GM19438 (cell line): ENCODE data around the gene MGRN1.

Experiments used
- ATAC-seq: cut with Tn5 transposase; IDR thresholded peaks from one replicate; pipeline ENCODE4 v1.9.1; 2021; ENCODE audit warnings: low read depth; ENCODE audit not compliant: unreplicated experiment

MGRN1 gene

DNA sequence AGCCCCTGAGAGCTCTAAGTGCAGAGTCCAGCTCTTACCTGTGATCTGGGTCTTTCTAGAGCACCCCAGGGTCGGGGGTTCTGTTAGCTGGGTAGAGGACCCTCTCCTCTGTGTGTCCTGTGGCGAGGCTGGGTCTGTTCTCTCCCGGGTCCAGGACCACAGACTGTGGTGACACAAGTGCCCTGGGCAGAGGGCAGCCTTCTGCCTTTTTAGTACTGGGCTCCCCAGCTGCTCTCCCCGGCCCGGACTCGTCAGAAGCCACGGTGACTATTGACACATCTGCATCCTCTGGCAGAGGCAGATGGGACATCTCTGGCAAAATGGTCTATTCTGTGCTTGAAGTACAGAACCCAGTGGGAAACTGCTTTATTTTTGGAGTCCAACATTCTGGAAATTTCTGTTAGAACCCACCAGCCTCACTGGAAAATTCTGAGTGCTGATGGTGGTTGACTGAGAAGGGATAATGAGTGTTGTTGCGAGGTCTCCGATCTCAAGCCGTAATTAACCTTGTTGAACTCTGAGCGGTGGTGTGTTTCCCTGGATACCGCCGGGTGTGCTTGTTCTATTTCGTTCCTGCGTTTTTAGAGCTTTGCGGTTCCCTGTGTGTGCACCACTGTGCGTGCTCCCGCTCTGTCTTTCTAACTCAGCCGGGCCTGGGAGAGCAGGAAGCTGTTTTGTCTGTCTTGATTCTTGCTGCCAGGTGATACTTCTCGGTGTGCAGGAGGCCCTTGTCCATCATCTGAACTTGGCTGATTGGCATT, 42.8 kb downstream of the MGRN1 start:
- no peak for ATAC-seq

DNA sequence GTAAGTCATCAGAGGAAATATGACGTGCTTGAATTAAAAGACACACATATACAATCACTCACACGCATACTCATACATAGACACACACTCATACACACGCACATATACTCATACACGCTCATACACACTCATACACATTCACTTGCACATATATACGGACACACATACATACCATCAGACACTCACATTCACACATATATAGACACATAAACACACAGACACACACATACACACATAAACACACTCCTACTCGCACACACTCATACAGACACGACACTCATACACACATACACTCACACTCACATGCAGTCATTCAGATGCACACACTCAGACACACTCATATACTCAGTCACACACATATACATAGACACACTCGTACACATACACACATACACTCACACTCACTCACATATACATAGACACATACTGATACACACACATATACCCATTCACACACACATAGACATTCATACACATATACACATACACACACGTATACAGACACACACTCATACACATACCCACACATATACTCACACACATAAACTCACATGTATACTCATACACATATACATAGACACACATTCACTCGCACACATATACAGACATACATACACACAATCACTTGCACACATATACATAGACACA, 43.8 kb downstream of the MGRN1 start:
- no peak for ATAC-seq

- no peak for ATAC-seq
Measured at GRCh38 chr16:4673387-4674046, 48.9 kb downstream of the MGRN1 start.

GRCh38 chr16:4674926-4675530, 50.4 kb downstream of the MGRN1 start:
- no peak for ATAC-seq

GRCh38 chr16:4675864-4676786, 51.5 kb downstream of the MGRN1 start:
- no peak for ATAC-seq

- ATAC-seq = no peak
Measured at GRCh38 chr16:4676831-4677230, 52.2 kb downstream of the MGRN1 start.

- ATAC-seq = no peak
Measured at GRCh38 chr16:4677390-4677789, 52.8 kb downstream of the MGRN1 start.

- ATAC-seq = no peak
Measured at GRCh38 chr16:4677994-4678393, 53.4 kb downstream of the MGRN1 start.

- no peak for ATAC-seq
Measured at GRCh38 chr16:4678596-4678995, 54.0 kb downstream of the MGRN1 start.

- no peak for ATAC-seq
Measured at GRCh38 chr16:4679156-4679849, 54.7 kb downstream of the MGRN1 start.

DNA sequence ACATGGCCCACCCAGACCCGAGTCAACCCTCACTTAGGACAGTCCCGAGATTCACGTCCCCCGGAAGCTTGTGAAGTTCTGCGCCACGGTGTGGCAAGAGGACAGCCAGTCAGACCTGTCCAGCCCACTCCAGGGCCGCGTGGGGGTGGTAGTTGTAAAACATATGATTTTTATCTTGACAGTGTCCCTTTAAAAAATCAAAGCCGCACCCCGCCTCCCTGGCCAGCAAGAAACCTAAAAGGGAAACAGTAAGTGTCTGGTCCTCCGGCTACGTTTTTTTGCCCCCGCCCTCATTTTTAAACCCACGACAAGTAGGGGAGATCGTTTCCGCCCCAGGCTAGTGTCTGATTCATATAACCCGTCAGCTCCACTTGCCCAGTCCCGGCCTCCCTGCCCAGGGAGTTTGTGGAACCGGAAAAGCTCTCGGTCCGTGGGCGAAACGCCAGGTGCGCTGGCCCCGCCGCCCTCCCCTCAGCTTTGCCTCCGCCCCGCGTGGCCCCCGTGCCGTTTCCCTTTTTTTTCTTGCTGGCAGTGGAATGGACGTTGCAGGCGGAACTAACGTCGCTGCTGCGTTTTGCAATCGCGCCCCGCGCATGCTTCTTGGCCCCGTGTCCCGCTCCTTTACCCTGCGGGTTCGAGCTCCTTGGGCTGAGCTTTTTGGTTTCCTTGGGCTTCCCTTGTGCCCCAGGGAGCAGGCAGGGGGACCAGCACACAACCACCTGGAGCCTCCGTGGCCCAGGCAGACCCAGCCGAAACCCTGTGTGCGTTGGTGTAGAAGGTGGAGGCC, 55.4 kb downstream of the MGRN1 start:
- no peak for ATAC-seq

DNA sequence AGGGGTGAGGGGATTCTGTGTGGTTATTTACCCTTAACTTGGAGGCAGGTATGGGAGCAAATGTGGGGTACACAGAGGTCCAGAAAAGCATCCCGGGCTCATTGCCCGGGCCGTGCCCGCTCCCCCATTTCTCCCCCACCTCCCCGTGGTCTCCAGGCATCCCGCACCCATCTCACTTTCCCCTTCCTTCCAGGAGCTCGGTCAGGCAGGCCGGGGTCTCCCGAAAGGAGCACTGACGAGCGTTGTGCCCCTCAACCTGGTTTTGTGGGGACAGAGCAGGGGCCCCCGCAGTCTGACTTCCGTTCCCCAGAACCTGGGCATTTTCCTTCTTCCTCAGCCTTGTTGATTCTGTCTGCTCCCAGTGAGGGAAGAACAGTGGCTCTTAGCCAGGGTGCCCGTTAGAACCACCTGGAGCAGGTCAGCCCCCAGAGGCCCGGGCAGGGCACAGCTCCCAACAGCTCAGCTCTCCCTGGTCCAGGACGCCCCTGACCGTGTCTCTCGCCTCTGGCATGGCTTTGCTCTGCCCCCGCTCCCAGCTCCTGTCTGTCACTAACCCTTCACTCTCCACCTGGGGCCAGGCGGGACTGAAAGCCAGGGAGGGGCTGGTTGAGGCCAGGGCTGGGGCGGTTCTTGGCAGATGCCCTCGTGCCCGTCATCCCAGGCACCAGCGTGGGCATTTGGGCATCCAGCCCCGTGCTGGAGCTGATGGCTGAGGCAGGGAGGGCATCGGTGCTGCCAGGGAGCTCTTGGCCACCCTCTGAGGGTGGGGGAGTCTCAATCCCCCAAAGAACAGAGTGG, 56.2 kb downstream of the MGRN1 start:
- no peak for ATAC-seq

DNA sequence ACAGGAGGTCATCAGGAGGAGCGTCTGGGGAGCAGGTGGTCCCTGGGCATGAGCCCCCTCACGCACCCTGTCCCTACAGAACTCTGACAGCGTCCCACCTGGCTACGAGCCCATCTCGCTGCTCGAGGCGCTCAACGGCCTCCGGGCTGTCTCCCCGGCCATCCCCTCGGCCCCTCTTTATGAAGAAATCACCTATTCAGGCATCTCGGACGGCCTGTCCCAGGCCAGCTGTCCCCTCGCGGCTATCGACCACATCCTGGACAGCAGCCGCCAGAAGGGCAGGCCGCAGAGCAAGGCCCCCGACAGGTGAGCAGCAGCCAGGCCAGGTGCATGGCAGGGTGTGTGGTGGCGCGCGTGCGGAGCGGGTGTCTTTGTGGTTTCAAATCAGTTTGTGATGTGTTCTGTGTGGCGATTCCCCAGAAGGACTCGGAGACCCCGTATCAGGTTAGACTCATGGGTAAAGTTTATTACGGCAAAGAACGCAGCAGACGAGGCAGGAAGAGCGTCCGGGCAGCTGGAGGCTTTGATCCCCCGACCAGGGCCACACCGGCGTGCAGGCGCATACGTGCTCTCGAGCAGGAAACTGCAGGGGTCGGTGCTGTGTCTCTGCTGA, 57.0 kb downstream of the MGRN1 start:
- no peak for ATAC-seq

DNA sequence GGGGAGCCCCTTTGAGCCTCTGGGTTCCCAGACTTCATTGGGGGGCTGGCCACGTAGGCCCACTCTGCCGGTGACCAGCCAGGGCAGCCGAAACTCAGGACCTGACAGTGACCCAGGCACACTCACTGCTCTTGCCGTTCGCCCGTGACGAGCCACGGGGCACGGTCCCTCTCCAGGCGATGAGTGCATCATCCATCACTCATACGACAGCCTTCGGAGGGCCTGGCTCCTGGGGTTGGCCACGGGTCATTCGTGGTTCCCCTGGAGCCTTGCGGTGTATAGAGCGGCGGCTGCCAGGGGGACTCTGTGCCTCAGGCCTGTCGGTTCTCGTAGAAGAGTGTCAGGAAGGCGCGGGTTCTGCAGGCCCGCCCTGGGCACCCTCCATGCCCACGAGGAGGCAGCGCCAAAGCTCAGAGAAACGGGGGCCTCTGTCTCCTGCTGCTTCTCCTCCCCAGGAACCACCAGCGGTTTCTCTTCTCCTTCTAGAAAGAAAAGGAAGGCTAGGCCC, 57.5 kb downstream of the MGRN1 start:
- ATAC-seq = no peak

DNA sequence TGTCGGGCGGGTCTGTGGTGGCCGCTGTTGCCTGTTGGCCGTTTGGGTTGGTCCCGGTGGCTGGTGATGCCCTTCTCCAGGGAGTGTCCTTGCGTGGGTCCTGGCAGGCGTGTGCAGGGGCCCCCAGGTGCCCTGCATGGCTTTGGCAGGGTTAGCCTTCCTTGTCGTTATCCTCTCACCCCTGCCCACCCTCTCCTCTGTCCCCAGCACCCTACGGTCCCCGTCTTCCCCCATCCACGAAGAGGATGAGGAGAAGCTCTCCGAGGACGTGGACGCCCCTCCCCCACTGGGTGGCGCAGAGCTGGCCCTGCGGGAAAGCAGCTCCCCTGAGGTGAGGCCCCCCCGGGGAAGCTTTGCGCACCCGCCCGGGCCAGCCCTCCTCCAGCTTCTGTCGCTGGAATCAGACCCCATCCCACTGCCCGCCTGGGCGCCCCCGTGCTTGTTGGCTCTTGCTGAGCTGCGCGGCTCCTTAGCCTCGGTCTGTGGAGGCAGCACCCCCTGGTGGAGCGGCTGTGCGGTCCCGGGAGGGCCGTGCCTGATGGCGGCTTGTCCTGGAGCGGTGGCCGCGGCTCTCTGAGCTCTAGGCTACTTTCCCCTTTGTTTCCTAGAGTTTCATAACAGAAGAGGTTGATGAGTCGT, 58.1 kb downstream of the MGRN1 start:
- no peak for ATAC-seq

DNA sequence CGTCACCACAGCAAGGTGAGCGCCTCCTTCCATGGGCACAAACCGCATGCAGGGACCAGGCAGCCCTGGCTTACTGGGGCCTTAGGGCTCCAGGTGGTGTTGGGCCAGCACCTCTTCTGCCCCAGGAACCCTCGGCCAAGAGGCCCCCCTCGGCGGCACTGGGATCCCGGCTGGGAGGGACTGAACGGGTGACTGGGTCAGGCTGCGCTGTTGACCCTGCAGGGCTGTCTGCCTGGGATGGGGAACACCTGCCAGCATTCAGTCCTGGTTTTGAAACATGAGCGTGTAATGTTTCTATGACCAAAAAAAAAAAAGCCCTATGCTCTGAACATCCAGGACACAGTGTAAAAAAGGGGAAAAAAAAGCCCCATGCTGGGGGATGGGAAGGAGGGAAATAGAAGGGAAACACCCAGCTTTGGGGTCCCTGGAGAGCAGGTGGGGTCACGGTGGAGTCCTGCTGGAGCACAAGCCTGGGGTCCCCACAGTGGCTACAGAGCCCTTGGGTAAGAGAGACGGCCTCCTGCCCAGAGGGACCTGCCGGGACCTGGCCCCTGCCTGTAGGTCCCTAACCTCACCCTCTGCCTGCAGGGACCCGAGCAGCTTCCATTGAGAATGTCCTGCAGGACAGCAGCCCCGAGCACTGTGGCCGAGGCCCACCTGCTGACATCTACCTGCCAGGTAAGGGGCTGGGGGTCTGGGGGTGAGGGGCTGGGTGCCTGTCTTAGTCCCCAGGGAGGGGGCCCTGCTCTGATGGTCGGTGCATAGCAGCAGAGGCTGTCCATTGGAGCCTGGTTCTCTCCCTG, 58.8 kb downstream of the MGRN1 start:
- no peak for ATAC-seq
